ENCODE measurements around the gene CELSR1.
"Not testable (repeated sequence)": the region's sequence is repeated elsewhere in the genome, so short reads cannot be mapped to it uniquely, and the experiment has no call there.

Gene CELSR1

DNA sequence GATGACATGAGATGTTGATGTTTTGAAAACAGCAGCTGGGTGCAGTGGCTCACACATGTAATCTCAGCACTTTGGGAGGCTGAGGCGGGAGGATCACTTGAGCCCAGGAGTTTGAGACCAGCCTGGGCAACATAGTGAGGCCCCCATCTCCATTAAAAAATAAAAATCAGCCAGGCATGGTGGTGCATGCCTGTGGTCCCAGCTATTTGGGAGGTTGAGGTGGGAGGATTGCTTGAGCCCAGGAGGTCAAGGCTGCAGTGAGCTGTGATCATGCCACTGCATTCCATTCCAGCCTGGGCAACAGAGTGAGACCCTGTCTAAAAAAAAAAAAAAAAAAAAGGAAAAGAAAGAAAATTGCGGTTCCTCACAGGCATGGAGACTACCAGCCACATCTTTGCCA is 224.6 kb downstream of the CELSR1 start:
- not testable (repeated sequence) for H3K9ac ChIP-seq (ENCODE audit: low read depth in 1 of 2, low read length in 2 of 2); H3K36me3 ChIP-seq (ENCODE audit: control insufficient read depth in 1 of 2, insufficient read depth in 2 of 2, low read length in 2 of 2); H3K4me3 ChIP-seq (ENCODE audit: low read depth in 1 of 2, low read length in 2 of 2); H3K4me1 ChIP-seq (ENCODE audit: control insufficient read depth in 1 of 2, insufficient read depth in 2 of 2, low read length in 2 of 2); H3K9me3 ChIP-seq (ENCODE audit: control insufficient read depth in 1 of 2, low read length in 2 of 2); H3K27me3 ChIP-seq (ENCODE audit: control insufficient read depth in 1 of 2, insufficient read depth in 2 of 2, low read length in 2 of 2); H3K27ac ChIP-seq (ENCODE audit: low read depth, low read length)

GRCh38 chr22:46312056-46312455 is 225.4 kb downstream of the CELSR1 start:
- Histone ChIP-seq H3K27ac (ENCODE audit: low read depth, low read length) (no peak overlapping the region), H3K36me3 (ENCODE audit: control insufficient read depth in 1 of 2, insufficient read depth in 2 of 2, low read length in 2 of 2) (peaks cover 0 to 6% of the 10 kb centered on the region in 2 donors), H3K9ac (ENCODE audit: low read depth in 1 of 2, low read length in 2 of 2) (no peak overlapping the region), H3K4me3 (ENCODE audit: low read depth in 1 of 2, low read length in 2 of 2) (no peak overlapping the region), H3K27me3 (ENCODE audit: control insufficient read depth in 1 of 2, insufficient read depth in 2 of 2, low read length in 2 of 2) (no peaks in the 10 kb centered on the region), H3K4me1 (ENCODE audit: control insufficient read depth in 1 of 2, insufficient read depth in 2 of 2, low read length in 2 of 2) (no peaks in the 10 kb centered on the region), H3K9me3 (ENCODE audit: control insufficient read depth in 1 of 2, low read length in 2 of 2) (no peaks in the 10 kb centered on the region)
